Measurements from ENCODE around the gene SLC29A3.

The SLC29A3 gene

GRCh38 chr10:71370031-71370430 lies 51.0 kb downstream of the SLC29A3 start:
- TF ChIP-seq CTCF (conservative IDR thresholded peaks at IDR 0.05; ENCODE audit: control insufficient read depth, insufficient read depth, low read depth, low read length) = no peak
- no peak overlapping the region for H3K4me3 ChIP-seq (ENCODE audit: control insufficient read depth, low read depth, low read length)
- no peak for DNase-seq (ENCODE audit: low read depth)

GRCh38 chr10:71371750-71372166 lies 52.7 kb downstream of the SLC29A3 start:
- no peak for TF ChIP-seq CTCF (conservative IDR thresholded peaks at IDR 0.05; ENCODE audit: control insufficient read depth, insufficient read depth, low read depth, low read length)
- H3K4me3 ChIP-seq (ENCODE audit: control insufficient read depth, low read depth, low read length) = no peak overlapping the region
- DNase-seq (ENCODE audit: low read depth) = no peak

- no peak for TF ChIP-seq CTCF (conservative IDR thresholded peaks at IDR 0.05; ENCODE audit: control insufficient read depth, insufficient read depth, low read depth, low read length)
- DNase-seq (ENCODE audit: low read depth) = no peak
Observed at GRCh38 chr10:71372882-71373495, 53.9 kb downstream of the SLC29A3 start.

GRCh38 chr10:71374481-71375233 lies 55.6 kb downstream of the SLC29A3 start:
- no peak overlapping the region for H3K4me3 ChIP-seq (ENCODE audit: control insufficient read depth, low read depth, low read length)
- no peak for TF ChIP-seq CTCF (conservative IDR thresholded peaks at IDR 0.05; ENCODE audit: control insufficient read depth, insufficient read depth, low read depth, low read length)
- no peak for DNase-seq (ENCODE audit: low read depth)

More at GRCh38 chr10:71372882-71373495, 53.9 kb downstream of the SLC29A3 start:
- H3K4me3 ChIP-seq (ENCODE audit: control insufficient read depth, low read depth, low read length) = no peak overlapping the region

GRCh38 chr10:71375952-71376351 lies 56.9 kb downstream of the SLC29A3 start:
- DNase-seq (ENCODE audit: low read depth) = no peak
- no peak overlapping the region for H3K4me3 ChIP-seq (ENCODE audit: control insufficient read depth, low read depth, low read length)
- no peak for TF ChIP-seq CTCF (conservative IDR thresholded peaks at IDR 0.05; ENCODE audit: control insufficient read depth, insufficient read depth, low read depth, low read length)

- no peak for DNase-seq (ENCODE audit: low read depth)
- no peak for TF ChIP-seq CTCF (conservative IDR thresholded peaks at IDR 0.05; ENCODE audit: control insufficient read depth, insufficient read depth, low read depth, low read length)
- no peak overlapping the region for H3K4me3 ChIP-seq (ENCODE audit: control insufficient read depth, low read depth, low read length)
Observed at GRCh38 chr10:71378336-71379117, 59.5 kb downstream of the SLC29A3 start.

Data from fibroblast of mammary gland (primary cell).